Fibroblast of lung (primary cell): ENCODE results near the gene GPC5. TPM values are rescaled to one million over a fixed set of nuclear protein-coding genes. Genes with fewer than 3 reads are reported as not detected.

Source experiments
- DNase-seq, 2 donors: peaks; one replicate each; pipeline versions ENCODE4 v3.0.0 to v3.0.0-alpha.2; 2010; ENCODE audit warnings: low read depth in 2 of 2
- H2AFZ ChIP-seq: 2 replicates; pipeline ENCODE4 v1.5.1; 2012; ENCODE audit warnings: low read length, control low read depth, inconsistent platforms
- H3K27ac ChIP-seq: 2 replicates; pipeline ENCODE4 v1.5.1; 2011; ENCODE audit warnings: low read length, control low read depth; ENCODE audit not compliant: insufficient read depth
- H3K27me3 ChIP-seq: 2 replicates; pipeline ENCODE4 v1.5.1; 2011; ENCODE audit warnings: mild to moderate bottlenecking, low read length; ENCODE audit not compliant: control insufficient read depth, insufficient read depth
- H3K36me3 ChIP-seq: 2 replicates; pipeline ENCODE4 v1.5.1; 2011; ENCODE audit warnings: low read length; ENCODE audit not compliant: control insufficient read depth, insufficient read depth
- H3K4me1 ChIP-seq: 2 replicates; pipeline ENCODE4 v1.5.1; 2011; ENCODE audit warnings: low read length; ENCODE audit not compliant: control insufficient read depth, insufficient read depth; ENCODE audit errors: extremely low read depth
- H3K4me2 ChIP-seq: 2 replicates; pipeline ENCODE4 v1.5.1; 2011; ENCODE audit warnings: low read length, control low read depth; ENCODE audit not compliant: insufficient read depth; ENCODE audit errors: extremely low read depth
- H3K4me3 ChIP-seq, 4 experiments: fragments of 200-600 bp in 1 of 4; sonication (generic) in 1 of 4; replicated peaks in 1 of 4; 2 replicates each; pipeline ENCODE4 v1.5.1; 2011 to 2016; ENCODE audit warnings: low read length in 4 of 4, low read depth in 3 of 4, mild to moderate bottlenecking in 3 of 4, control low read depth in 2 of 4, inconsistent platforms in 1 of 4, mixed read lengths in 1 of 4; ENCODE audit not compliant: insufficient read depth in 1 of 4; ENCODE audit errors: control extremely low read depth in 1 of 4
- H3K79me2 ChIP-seq: 2 replicates; pipeline ENCODE4 v1.5.1; 2012; ENCODE audit warnings: mild to moderate bottlenecking, low read length, inconsistent platforms; ENCODE audit not compliant: control insufficient read depth, insufficient read depth
- H3K9ac ChIP-seq: 2 replicates; pipeline ENCODE4 v1.5.1; 2011; ENCODE audit warnings: mild to moderate bottlenecking, low read length, control low read depth; ENCODE audit not compliant: insufficient read depth
- H3K9me3 ChIP-seq: 2 replicates; pipeline ENCODE4 v1.5.1; 2012; ENCODE audit warnings: low read depth, low read length; ENCODE audit not compliant: control insufficient read depth, insufficient read depth
- H4K20me1 ChIP-seq: 2 replicates; pipeline ENCODE4 v1.5.1; 2011; ENCODE audit warnings: low read length; ENCODE audit not compliant: control insufficient read depth, insufficient read depth; ENCODE audit errors: extremely low read depth
- EZH2 ChIP-seq: IDR thresholded peaks from 2 replicates; pipeline ENCODE4 v1.5.1; 2012; ENCODE audit warnings: low read length, control low read depth, mild to moderate bottlenecking; ENCODE audit errors: missing control alignments
- polyA plus RNA-seq, 2 donors: library from polyadenylated mRNA; depleted of rRNA in 1 of 2; stranded (reverse) in 1 of 2; unstranded in 1 of 2; fragments of >200 nt; gene quantifications; 2 replicates each; pipeline ENCODE4 v1.2.1, GENCODE V29; 2011 to 2012; ENCODE audit warnings: missing spikeins in 1 of 2
- total RNA-seq: library from RNA; depleted of rRNA; stranded (reverse); fragments of >200 nt; gene quantifications from 2 replicates; pipeline ENCODE4 v1.2.1, GENCODE V29; 2014
- TF ChIP-seq, protein P1 (sequence below), 2 donors: IDR thresholded peaks in 1 of 2; conservative IDR thresholded peaks in 1 of 2; 1 replicate in 1 of 2; 2 replicates in 1 of 2; pipeline ENCODE4 v1.5.1; 2011 to 2012; ENCODE audit warnings: low read length in 2 of 2, control low read depth in 1 of 2, inconsistent platforms in 1 of 2, low read depth in 1 of 2, mild to moderate bottlenecking in 1 of 2

Gene GPC5
- total and polyA plus RNA-seq, 2 donors (not counting 1 experiment from before 2014, with no cell fraction given): 0.17 TPM; not detected in 1

DNA sequence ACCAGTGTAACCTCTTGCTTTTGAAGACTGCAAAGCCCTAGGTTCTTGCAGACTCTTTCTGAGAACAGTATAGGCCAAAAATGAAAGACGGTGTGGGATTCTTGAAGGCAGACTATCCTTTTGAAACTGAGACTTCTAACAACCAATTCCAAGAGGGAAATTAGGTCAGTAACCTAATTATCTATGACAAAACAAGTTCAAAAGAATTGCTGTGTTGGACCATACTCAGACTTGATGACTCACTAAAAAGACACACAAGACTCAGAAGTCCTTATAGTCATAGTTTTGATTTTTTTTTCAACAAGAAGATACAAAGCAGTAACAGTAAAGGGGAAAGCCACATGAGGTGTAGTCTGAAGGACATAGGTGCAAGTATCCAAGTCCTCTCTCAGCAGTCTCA, 1204.1 kb downstream of the GPC5 start:
- H3K27ac ChIP-seq: no peak overlapping the region
- H3K36me3 ChIP-seq: no peaks in the 10 kb centered on the region
- no peak overlapping the region for H2AFZ ChIP-seq
- no peak overlapping the region for H3K4me3 ChIP-seq
- peak; percentile 32 to 75 for DNase-seq
- H3K9me3 ChIP-seq: no peaks in the 10 kb centered on the region
- no peak overlapping the region for H3K9ac ChIP-seq
- H3K4me2 ChIP-seq: no peak overlapping the region
- no peak for TF ChIP-seq EZH2
- TF ChIP-seq, protein P1, sequence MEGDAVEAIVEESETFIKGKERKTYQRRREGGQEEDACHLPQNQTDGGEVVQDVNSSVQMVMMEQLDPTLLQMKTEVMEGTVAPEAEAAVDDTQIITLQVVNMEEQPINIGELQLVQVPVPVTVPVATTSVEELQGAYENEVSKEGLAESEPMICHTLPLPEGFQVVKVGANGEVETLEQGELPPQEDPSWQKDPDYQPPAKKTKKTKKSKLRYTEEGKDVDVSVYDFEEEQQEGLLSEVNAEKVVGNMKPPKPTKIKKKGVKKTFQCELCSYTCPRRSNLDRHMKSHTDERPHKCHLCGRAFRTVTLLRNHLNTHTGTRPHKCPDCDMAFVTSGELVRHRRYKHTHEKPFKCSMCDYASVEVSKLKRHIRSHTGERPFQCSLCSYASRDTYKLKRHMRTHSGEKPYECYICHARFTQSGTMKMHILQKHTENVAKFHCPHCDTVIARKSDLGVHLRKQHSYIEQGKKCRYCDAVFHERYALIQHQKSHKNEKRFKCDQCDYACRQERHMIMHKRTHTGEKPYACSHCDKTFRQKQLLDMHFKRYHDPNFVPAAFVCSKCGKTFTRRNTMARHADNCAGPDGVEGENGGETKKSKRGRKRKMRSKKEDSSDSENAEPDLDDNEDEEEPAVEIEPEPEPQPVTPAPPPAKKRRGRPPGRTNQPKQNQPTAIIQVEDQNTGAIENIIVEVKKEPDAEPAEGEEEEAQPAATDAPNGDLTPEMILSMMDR (conservative IDR thresholded peaks at IDR 0.05 in 1 of 2, IDR thresholded peaks at IDR 0.05 in 1 of 2; ENCODE audit: low read depth in 1 of 2, low read length in 2 of 2): no peak
- no peaks in the 10 kb centered on the region for H3K4me1 ChIP-seq
- no peaks in the 10 kb centered on the region for H3K79me2 ChIP-seq
- H4K20me1 ChIP-seq: no peaks in the 10 kb centered on the region
- H3K27me3 ChIP-seq: no peaks in the 10 kb centered on the region

DNA sequence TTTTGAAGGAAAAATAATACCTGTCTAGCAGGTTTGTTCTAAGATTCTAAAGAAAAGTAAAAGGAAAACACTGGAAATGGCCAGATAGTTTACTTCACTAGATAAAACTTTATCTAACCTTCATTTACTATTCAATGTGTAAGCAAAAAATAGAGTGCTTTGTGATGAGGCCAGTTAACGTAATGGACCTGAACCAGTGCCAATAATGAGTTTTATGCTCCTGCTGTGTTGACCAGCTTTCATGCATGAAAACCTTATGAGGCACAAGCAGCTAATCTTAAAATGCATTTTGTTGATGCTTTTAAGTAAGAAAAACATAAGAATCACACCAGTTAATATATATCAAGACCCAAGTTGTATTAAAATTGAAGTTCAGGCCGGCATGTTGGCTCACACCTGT, 1211.0 kb downstream of the GPC5 start:
- no peak for DNase-seq
- Histone ChIP-seq H3K4me2 (no peak overlapping the region), H3K27me3 (no peaks in the 10 kb centered on the region), H3K4me1 (no peaks in the 10 kb centered on the region), H3K27ac (no peak overlapping the region), H2AFZ (no peak overlapping the region), H3K36me3 (no peaks in the 10 kb centered on the region), H4K20me1 (no peaks in the 10 kb centered on the region), H3K9me3 (no peaks in the 10 kb centered on the region), H3K9ac (no peak overlapping the region), H3K79me2 (no peaks in the 10 kb centered on the region), H3K4me3 (no peak overlapping the region)
- no peak for TF ChIP-seq EZH2
- TF ChIP-seq, protein P1 (conservative IDR thresholded peaks at IDR 0.05 in 1 of 2, IDR thresholded peaks at IDR 0.05 in 1 of 2; ENCODE audit: low read depth in 1 of 2, low read length in 2 of 2): no peak

GRCh38 chr13:92612892-92613291, 1214.5 kb downstream of the GPC5 start:
- Histone ChIP-seq H3K27ac (no peak overlapping the region), H3K79me2 (no peaks in the 10 kb centered on the region), H3K9me3 (no peaks in the 10 kb centered on the region), H3K27me3 (no peaks in the 10 kb centered on the region), H3K4me2 (no peak overlapping the region), H3K36me3 (no peaks in the 10 kb centered on the region), H3K9ac (no peak overlapping the region), H3K4me3 (no peak overlapping the region), H4K20me1 (no peaks in the 10 kb centered on the region), H2AFZ (no peak overlapping the region), H3K4me1 (no peaks in the 10 kb centered on the region)
- TF ChIP-seq, protein P1 (conservative IDR thresholded peaks at IDR 0.05 in 1 of 2, IDR thresholded peaks at IDR 0.05 in 1 of 2; ENCODE audit: low read depth in 1 of 2, low read length in 2 of 2): no peak
- no peak for TF ChIP-seq EZH2
- no peak for DNase-seq
